ENCODE data around the gene NR5A2.

DNA sequence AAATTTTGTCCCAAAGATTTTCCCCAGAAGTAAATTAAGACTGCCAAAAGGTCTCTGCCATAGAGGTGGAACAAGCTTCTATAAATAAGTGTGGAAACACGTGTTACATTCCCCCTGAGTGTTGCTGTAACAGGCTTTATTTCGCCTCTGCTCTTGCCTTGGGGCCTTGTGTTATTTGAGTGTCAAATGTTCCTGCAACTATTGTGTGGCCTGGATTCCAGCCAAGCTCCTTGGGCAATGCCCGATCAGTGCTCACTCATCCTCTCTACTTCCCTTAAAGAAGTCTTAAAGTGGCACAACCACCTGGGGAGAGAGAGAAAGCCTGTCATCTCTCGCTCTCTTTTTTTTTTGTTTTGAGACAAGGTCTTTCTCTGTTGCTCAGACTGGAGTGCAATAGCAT, 156.7 kb downstream of the NR5A2 start:
- TF ChIP-seq, protein P1, sequence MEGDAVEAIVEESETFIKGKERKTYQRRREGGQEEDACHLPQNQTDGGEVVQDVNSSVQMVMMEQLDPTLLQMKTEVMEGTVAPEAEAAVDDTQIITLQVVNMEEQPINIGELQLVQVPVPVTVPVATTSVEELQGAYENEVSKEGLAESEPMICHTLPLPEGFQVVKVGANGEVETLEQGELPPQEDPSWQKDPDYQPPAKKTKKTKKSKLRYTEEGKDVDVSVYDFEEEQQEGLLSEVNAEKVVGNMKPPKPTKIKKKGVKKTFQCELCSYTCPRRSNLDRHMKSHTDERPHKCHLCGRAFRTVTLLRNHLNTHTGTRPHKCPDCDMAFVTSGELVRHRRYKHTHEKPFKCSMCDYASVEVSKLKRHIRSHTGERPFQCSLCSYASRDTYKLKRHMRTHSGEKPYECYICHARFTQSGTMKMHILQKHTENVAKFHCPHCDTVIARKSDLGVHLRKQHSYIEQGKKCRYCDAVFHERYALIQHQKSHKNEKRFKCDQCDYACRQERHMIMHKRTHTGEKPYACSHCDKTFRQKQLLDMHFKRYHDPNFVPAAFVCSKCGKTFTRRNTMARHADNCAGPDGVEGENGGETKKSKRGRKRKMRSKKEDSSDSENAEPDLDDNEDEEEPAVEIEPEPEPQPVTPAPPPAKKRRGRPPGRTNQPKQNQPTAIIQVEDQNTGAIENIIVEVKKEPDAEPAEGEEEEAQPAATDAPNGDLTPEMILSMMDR (conservative IDR thresholded peaks at IDR 0.05): no peak
- no peak for TF ChIP-seq EZH2 (IDR thresholded peaks at IDR 0.05; ENCODE audit: low read depth)

All from PC-9 (cell line).